Epithelial cell of prostate (primary cell): ENCODE data around the gene ITPK1.
"Not testable (repeated sequence)": the region's sequence is repeated elsewhere in the genome, so short reads cannot be mapped to it uniquely, and the experiment has no call there.

Experiments
- DNase-seq: peaks from one replicate; pipeline ENCODE4 v3.0.0-alpha.2; 2011; ENCODE audit warnings: low read depth, low spot score
- H3K27ac ChIP-seq: fragments of 450-650 bp; 2 replicates; pipeline ENCODE4 v1.5.1; 2017; ENCODE audit warnings: mild to moderate bottlenecking

ITPK1 gene

DNA sequence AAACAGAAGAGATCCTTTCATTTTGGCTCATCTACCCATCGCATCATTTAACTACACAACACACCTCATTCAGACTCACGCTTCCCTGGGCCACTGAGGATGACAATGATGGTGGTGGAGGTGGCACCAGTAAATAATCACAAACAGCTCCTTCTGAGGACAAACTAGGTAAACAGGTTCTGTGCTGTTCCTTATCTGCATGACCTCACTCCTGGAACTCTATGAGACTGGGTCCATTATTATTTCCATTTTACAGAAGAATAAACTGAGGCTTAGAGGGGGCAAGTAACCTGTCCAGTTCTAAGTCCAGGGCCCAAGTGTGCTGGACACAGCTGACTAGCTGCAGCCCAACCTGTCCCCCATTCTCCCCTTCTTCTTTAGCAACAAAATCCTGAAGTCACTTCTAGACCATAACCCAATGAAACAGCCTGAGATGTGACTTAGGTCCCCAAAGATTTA, 50.4 kb downstream of the ITPK1 start:
- no peak overlapping the region for H3K27ac ChIP-seq
- no peak for DNase-seq

DNA sequence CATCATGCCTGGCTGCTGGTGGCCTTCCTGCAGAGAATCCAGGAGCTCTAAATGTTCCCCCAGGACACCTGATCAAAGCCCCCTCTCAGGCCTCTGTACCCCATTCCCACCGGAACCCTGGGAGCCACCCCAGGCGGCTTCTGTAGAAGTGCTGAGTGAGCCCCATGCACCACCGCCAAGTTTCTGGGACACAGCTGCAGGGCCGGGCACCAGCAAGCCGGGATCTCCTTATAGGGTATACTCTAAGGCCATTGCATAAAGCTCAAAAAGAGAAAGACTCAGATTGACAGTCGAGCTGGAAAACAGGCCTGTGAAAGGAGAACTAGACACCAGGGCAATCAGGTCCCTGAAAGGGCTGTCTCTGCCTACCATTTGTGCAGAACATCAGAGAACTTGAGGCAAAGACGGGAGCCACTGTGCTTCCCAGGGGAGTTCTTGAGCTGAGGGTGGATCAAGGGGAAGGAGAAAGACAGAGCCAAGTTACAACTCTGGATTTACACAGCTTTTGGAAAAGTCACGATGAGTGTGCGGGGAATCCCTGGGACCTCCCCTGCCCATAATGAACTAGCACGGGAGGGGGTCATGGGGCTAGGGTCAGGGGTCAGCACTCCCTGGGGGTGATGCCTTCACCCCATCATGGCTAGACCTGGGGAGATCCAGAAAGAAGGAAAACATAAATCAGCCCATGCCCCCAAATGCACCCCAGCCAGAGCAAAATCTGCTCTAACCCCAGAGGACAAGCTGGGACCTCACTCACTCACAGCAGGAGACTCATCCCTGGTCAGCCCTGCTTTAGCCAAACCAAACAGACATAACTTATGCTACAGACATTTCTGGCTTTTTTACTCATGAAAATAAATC, 51.1 kb downstream of the ITPK1 start:
- H3K27ac ChIP-seq = no peak overlapping the region
- DNase-seq = no peak

DNA sequence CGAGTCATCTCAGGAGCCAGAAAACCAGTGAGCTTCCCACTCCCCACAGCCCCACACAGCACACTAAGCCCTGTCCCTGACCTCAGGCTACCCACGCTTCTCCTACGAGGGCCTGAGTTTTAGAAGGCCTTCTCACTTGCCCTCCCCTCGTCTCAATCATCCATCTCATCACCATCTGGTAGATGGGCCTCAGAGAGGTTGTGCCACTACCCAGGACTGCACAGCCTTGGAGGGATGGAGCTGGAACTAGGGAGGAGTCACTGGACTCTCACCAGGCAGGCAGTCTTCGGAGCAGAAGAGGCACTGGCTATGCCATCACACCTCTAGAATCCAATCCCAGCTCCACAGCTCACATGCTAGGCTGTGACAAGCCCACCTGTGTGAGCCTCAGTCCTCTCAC, 52.3 kb downstream of the ITPK1 start:
- no peak overlapping the region for H3K27ac ChIP-seq

DNA sequence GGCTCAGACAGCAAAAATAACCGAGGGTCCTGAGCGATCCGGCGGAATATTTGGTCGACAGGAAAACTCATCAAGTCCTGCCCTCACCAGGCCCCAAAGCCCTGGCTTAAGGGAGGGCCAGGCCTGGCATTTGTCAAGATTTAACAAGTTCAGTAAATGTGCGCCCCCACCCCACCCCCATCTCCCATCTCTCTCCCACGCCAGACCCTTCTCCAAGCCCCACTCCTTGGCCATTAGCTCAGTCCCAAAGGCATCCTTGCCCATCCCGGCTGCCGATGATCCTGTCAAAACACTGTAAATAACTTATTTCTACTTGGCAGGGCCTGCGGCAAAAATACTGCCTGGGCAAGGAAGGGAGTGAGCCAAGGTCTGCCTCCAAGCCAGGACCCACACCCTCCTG, 52.8 kb downstream of the ITPK1 start:
- DNase-seq = no peak
- no peak overlapping the region for H3K27ac ChIP-seq

More for the DNA sequence above, 52.3 kb downstream of the ITPK1 start:
- no peak for DNase-seq

DNA sequence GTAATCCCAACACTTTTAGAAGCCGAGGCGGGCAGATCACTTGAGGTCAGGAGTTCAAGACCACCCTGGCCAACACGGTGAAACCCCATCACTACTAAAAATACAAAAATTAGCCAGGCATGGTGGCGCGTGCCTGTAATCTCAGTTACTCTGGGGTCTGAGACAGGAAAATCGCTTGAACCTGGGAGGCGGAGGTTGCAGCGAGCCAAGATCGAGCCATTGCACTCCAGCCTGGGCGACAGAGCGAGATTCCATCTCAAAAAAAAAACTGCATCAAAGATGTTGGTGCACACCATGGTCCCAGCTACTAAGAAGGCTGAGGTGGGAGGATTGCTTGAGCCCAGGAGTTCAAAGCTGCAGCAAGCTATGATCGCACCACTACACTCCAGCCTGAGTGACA, 53.7 kb downstream of the ITPK1 start:
- not testable (repeated sequence) for DNase-seq, H3K27ac ChIP-seq

DNA sequence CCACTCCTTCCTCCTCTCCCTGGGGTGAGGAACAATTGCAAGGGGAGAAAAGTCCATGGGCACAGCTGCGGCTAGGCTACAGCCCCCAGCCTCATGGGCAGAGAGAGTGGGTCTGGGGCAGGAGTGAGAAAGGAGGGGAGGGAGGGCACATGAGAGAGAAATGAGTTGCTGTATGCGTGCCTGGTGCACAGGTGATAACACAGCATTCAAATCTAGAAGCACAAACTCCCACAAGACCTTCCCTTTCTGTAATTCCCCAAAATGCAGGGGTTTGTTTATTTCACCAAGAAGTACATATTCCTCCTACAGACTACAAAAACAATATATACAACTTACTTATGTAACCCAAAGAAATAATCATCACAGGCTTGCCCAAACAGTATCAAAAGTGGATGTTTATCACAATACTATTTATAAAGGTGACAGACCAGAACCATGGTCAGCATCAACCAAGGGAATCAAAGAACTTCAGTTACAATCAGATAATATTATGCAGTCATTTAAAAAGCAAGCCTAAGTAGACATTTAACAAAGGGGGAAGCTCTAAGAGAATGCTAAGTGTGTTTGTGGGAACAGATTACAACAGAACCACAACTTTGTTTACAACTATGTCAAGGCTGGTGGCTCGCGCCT, 54.2 kb downstream of the ITPK1 start:
- H3K27ac ChIP-seq = no peak overlapping the region
- DNase-seq = no peak

DNA sequence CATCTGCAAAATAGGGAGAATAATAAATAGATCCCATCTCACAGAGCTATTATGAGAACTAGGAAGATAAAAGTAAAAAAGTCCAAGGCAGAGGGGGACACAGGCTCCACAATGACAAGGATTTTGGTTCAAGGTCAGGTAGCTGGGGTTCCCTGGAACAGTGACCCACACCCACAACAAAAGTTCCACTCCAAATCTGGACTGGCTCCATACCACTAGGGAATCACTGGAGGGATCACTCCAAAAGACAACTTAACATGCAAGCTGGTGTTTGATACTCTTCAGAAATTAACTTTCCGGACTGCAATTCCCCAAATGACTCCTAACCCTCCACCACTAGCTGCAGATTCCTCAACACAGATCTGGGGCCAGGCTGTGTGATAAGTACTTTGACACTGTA, 54.9 kb downstream of the ITPK1 start:
- no peak for DNase-seq
- H3K27ac ChIP-seq = no peak overlapping the region

DNA sequence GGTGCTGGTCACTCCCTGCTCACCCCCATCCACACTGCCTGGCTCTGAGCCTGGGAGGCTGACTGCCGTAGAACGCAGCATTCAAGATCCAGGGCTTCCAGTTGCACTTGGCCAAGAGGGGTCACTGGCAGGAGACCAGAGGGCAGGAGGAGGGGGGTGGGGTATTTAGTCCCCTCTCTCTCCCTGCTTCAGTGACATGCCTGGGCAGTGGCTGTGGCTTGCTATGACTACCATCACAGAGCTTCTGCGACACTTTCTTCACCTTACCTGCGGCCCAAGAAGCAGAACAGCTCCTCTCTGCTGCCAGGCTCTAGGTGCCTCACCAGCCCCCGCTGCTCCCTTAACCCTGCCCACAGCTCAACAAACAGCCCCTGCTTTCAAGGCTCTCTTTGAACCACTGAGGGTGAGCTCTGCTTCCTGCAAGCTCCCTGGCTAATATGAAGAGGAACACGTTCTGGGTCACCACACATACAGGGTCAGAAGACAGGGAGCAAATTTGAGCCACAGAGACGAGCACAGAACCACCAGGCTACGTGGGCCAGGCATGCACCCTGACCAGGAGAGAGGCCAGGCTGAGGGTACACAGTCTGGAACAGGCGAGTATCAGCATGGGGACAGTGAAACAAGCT, 55.7 kb downstream of the ITPK1 start:
- no peak for DNase-seq
- H3K27ac ChIP-seq = no peak overlapping the region

DNA sequence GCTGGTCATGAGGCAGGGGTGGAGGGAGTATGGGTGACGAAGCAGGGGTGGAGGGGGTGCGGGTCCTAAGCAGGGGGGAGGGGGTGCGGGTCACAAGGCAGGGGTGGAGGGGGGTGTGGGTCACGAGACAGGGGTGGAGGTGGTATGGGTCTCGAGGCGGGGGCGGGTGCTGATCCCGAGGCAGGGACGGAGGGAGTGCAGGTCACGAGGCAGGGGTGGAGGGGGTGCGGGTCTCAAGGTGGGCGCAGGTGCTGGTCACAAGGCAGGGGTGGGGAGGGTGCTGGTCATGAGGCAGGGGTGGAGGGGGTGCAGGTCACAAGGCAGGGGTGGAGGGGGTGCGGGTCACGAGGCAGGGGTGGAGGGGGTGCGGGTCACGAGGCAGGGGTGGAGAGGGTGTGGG, 56.5 kb downstream of the ITPK1 start:
- H3K27ac ChIP-seq = no peak overlapping the region
- no peak for DNase-seq

DNA sequence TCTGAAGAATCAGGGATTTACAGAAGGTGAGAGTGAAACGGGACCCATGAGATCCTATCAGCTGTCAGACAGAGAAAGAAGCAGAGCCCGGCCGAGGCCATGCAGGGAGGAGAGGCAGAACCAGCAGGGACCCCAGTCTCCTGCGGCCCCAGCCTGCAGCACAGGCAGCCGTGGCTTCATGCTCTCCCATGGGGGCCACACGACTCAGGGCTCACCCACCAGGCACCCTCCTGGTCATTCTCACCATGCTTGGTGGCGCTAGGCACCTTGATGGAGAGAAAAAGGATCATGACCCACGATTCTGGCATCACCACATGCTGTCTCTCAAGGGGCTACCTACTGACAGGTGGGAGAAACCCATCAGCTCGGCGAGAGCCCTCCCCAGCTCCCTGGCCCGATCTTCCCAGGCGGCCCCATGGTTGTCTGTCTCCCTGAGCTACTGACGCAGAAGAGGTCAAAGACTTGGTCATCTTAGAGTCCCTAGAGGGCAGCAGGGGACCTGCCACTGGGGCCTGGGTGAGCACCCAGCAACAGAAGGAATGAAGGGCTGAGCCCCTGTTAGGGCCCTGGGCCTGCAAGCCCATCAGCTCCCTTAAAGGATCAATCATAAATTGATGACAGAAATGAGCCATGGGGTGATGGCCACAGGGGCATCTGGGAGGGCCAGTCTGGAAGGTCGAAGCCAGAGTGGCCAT, 58.0 kb downstream of the ITPK1 start:
- no peak overlapping the region for H3K27ac ChIP-seq
- no peak for DNase-seq

DNA sequence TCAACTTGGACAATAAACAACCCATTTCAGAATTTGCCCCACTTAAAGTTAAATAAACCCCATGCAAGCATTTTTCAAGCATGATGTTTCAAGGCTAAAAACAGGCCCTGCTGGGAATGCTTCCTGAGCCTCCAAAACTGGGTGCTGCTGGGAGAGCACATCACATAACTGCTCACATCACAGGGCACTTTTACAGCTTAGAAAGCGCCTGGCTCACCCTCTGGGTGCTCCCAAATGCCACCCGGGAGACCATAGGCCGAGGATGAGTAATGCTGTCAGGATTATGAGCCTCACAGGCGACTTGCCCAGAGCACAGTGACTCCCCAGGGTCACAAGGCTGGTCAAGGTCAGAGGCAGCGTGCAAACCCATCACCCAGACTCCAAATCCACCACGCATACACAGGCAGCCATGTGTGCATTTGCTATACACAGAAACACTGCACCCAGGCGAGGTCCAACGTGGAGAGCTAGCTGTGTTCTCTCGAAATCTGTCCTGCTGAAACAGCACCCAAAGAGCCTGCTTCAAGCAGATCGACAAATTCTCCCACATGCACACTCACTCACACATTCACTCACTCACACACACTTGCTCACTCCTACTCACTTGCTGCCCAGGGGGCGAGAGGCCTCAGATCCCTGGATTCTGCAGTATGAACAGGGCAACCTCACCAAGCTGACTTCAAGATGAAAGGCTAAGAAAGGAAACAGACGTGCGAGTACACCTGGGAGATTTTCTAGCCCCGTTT, 58.7 kb downstream of the ITPK1 start:
- no peak for DNase-seq
- no peak overlapping the region for H3K27ac ChIP-seq

DNA sequence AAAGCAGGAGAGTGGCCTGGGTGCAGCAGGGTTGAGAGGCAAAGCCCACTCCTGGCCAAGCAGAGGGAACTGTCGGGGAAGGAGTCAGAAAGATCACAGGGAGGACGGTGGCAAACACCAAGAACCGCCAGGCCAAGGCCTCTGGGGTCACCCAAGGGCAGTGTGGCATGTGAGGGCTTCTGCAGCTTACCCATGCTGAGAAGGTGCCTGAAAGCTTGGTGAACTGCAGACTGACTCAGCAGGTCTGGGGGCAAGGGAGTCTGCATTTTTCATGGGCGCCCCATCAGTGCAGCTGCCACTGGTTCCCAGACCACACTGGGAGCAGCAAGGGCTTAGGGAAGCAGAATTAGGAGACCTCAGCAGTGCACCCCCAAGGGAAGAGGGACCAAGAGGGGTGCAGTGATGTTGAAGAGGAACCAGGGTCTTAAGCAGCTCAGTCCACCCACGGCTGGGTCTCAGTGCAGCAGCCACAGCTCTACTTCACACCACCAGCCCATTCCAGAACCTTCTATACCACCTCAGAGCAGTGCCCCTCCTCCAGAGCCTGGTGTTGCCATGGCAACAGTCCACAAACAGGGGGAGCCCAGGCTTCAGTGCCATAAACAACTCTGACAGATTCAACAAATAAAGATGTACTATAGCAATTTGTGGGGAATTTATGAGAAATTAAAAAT, 59.4 kb downstream of the ITPK1 start:
- DNase-seq = no peak
- H3K27ac ChIP-seq = no peak overlapping the region

DNA sequence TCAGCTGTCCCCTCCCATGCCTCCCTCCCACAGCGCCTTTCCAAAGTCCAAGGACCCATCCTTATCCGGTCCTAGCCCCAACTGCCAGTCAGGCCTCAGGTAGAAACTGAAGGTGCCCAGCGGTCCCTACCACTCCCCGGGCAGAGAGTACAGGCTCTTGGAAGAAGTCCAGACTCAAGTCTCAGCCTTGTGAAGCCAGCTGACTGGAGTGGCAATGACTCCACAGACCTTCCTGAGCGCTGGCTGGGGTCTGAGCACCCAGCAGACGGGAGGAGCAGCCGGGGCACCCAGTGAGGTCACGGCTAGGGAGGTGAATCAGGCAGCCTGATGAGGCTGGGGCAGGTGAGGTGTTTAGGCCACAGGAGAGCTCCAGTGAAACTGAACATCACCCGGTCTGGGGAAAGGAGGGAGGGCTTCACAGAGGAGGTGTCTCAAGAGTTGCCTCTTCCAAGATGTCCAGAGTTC, 60.0 kb downstream of the ITPK1 start:
- DNase-seq = no peak
- H3K27ac ChIP-seq = no peak overlapping the region

DNA sequence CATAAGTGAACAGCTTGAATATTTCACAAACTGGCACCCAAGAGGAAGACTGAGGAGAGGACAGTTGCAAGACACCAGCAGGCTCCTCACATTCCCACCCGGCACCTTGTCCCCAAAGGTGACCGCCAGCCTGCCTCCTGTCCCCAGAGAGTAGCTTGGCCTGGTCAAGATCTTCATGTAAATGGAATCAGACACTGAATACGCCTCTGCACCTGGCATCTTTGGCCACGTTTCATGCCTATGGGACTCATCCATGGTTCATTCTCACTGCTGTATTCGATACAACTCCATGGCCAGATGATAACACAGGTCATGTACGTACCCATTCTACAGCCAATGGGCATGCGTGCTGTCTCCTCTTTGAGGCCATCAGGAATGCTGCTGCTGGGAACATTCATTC, 60.8 kb downstream of the ITPK1 start:
- no peak overlapping the region for H3K27ac ChIP-seq
- no peak for DNase-seq

DNA sequence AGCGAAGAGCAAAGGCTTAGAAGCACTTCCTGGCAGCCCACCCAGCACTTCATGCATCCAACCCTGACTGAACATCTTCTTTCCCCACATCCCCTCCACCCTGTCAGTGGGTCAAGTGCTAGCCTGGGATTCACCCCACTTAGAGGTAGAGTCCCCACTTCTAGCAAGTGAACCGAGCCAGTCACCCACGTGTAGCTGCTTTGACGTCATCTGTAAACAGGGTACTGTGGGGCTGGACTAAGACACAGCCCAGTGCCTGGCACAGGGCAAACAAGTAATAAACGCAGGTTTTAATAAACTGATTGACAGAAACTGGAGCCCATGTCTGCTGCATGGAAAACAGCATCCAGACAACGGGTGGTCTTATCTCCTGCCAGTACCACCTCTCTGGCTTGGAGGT, 61.7 kb downstream of the ITPK1 start:
- no peak overlapping the region for H3K27ac ChIP-seq
- no peak for DNase-seq

DNA sequence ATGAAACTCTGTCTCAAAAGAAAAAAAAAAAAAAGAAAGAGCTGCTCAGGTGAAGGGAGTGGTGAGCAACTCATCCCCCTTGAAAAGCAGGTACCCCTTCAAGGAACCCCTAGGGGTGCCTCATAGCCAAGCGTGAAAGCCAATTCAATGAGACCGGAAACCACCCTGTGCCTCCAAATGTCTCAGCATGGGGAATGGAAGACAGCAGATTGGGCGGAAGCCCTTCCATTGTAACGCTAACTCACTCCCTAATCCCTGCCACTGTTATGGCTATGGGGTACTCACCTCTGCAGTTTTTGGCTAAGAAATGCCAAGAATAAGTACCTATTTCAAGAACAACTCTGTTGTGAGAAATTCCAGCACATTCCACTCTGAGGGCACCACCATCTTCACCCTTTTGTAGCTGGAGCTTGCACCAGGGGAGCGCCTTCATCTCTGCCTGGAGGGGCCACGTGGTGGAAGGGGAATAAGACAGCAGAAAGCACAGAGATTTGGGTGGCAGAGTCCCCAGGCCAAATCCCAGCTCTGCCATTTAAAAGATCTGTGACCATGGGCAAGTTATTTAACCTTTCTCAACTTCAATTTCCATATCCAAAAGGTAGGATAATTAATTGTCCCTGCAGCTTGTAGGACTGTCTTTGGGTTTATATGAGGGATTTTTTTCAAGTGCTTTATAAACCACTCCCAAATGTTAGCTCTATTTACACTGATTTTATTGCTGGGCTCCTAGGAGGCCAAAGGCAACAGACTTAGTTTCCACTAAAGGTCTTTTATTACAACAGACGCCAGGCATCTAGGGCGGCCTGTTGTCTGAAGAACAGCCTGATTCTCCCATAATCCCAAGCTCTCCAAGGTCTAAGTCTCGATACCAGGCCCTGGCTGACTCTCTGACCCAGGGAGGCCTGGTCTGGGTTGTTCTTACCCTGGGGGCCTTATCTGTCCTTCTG, 63.9 kb downstream of the ITPK1 start:
- no peak overlapping the region for H3K27ac ChIP-seq
- no peak for DNase-seq

DNA sequence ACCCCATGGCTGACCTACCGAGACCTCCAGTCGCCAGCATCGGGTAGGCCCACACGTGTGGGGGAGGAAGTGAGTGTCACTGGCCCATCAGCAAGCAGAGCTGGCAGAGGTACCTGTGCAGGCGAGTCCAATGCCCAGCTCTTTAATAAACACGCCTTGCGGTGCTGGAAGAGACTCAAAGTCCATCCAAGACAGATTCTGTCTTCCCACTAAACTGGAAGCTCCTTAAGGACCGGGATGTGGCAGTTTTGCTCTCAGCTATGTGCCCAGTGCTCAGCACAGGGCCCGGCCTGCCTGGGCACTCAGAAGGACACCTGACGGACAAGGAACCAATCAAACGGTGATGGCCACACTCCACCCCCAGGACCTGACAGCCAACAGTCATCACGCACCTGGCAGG, 65.0 kb downstream of the ITPK1 start:
- no peak overlapping the region for H3K27ac ChIP-seq
- DNase-seq = no peak

DNA sequence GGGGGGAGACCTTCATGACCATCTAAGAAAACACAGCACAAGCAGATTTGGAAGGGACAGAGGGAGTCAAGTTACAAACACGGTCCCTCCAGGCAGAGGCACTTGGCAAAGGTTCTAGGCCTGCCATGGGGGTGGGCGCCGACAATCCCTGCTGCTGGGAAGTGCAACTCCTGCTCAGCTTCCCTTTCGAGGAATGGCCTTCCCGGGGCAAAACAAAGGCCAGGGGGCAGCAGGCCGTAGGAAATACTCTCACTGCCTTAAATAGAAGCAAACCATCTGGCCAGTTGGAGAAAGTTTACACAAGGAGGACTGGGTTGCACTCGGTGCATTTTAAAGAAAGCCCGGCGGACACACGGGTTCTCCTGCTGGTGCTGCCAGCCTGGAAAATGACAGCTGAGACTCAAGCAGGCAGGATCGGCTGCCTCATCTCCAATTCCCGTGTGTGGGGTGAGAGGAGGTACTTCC, 65.8 kb downstream of the ITPK1 start:
- no peak overlapping the region for H3K27ac ChIP-seq
- no peak for DNase-seq
